ENCODE results near the gene SPC24. TPM values are rescaled to one million over a fixed set of nuclear protein-coding genes. Genes with fewer than 3 reads are reported as not detected.
A peak's percentile ranks its signal among the peaks of the same experiment; 100 is the strongest.
"Not testable (repeated sequence)": the region's sequence is repeated elsewhere in the genome, so short reads cannot be mapped to it uniquely, and the experiment has no call there.

SPC24 gene
- total RNA-seq, 1 donor from 2014 or later, result 38.3 TPM

DNA sequence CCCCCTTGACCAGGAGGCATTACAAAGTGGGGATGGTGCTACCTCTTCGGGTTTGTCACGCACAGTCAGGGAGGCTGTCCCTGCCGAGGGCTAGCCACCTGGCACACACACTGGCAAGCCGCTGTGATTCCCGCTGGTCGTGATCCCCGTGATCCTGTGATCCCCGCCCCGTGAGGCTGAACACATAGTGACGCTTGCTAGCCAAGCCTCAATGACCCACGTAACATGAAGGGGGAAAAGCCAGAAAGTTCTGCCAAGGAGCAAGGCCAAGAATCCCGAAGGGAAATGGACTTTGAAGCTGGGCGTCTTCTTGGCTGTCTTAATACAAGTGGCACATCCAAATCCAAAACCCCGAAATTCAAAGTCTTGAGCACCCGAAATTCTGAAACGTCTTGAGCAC, 52.6 kb downstream of the SPC24 start:
- no peaks in the 10 kb centered on the region for H3K27me3 Mint-ChIP-seq (ENCODE audit: low read depth)
- H3K4me1 Mint-ChIP-seq (ENCODE audit: low read depth), result peaks cover 12% of the 10 kb centered on the region
- DNase-seq (ENCODE audit: low spot score), result no peak
- H3K36me3 Mint-ChIP-seq (ENCODE audit: low read depth), result peaks cover 74% of the 10 kb centered on the region
- no peak overlapping the region for H3K27ac Mint-ChIP-seq
- H3K9me3 Mint-ChIP-seq, result no peaks in the 10 kb centered on the region
- no peak overlapping the region for H3K4me3 Mint-ChIP-seq (ENCODE audit: low read depth)
- intact Hi-C loops (cut with micrococcal nuclease), result no loop called here

DNA sequence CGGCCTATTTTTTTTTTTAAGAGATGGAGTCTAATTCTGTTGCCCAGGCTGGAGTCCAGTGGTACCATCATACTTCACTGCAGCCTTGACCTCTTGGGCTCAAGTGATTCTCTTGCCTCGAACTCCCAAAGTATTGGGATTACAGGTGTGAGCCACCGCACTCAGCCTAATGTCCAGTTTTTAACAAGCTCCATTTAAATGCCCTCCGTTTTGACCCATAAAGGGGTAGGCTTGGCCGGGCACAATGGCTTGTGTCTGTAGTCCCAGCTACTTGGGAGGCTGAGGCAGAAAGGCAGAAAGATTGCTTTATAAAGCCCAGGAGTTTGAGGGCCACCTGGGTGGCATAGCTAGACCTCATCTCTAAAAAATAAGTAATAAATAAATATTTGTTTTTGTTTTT, 54.5 kb downstream of the SPC24 start:
- Mint-ChIP-seq H3K9me3 (peaks cover 4% of the 10 kb centered on the region), H3K27me3 (ENCODE audit: low read depth) (no peaks in the 10 kb centered on the region), H3K4me3 (ENCODE audit: low read depth) (no peak overlapping the region), H3K27ac (no peak overlapping the region), H3K4me1 (ENCODE audit: low read depth) (peaks cover 19% of the 10 kb centered on the region), H3K36me3 (ENCODE audit: low read depth) (peaks cover 76% of the 10 kb centered on the region)
- intact Hi-C loops (cut with micrococcal nuclease), result no loop called here
- DNase-seq (ENCODE audit: low spot score), result no peak

DNA sequence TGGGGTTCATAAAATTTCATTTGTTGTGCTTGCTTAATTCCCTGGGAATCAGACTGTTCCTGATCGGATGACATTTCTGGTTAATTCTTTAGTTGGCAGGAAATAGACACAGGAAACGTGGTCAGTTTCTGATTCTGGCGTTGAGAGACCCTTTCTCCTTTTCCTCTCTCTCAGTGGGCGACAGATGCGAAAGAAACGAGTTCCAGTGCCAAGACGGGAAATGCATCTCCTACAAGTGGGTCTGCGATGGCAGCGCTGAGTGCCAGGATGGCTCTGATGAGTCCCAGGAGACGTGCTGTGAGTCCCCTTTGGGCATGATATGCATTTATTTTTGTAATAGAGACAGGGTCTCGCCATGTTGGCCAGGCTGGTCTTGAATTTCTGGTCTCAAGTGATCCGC, 55.5 kb downstream of the SPC24 start:
- no peak overlapping the region for H3K4me3 Mint-ChIP-seq (ENCODE audit: low read depth)
- peaks cover 75% of the 10 kb centered on the region for H3K36me3 Mint-ChIP-seq (ENCODE audit: low read depth)
- H3K27ac Mint-ChIP-seq, result peak overlapping the region; percentile 49
- peaks cover 27% of the 10 kb centered on the region for H3K4me1 Mint-ChIP-seq (ENCODE audit: low read depth)
- intact Hi-C loops (cut with micrococcal nuclease), result no loop called here
- no peaks in the 10 kb centered on the region for H3K27me3 Mint-ChIP-seq (ENCODE audit: low read depth)
- DNase-seq (ENCODE audit: low spot score), result no peak
- peaks cover 4% of the 10 kb centered on the region for H3K9me3 Mint-ChIP-seq

DNA sequence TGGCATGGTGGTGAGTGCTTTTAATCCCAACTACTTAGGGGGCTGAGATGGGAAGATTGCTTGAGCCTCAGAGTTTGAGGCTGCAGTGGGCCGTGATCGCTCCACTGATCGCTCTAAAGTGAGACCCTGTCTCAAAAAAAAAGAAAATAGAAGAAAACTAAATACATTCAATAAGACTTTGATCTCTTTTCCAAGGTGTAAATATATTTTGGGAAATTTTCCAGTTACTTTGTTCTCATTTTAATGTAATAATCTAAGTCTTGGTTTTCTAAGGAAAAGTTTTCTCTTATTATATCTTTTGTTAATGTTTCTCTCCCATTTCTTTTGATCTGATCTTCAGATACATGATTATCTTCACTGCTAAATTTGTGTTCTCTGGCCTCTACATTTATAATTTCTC, 56.7 kb downstream of the SPC24 start:
- Mint-ChIP-seq H3K36me3 (ENCODE audit: low read depth) (peaks cover 78% of the 10 kb centered on the region), H3K27me3 (ENCODE audit: low read depth) (no peaks in the 10 kb centered on the region), H3K4me1 (ENCODE audit: low read depth) (peaks cover 36% of the 10 kb centered on the region), H3K9me3 (peaks cover 4% of the 10 kb centered on the region), H3K27ac (peak overlapping the region; percentile 65), H3K4me3 (ENCODE audit: low read depth) (no peak overlapping the region)
- no peak for DNase-seq (ENCODE audit: low spot score)
- intact Hi-C loops (cut with micrococcal nuclease), result loop anchor here (5.0 kb wide), 1 partner anchor 62 kb away; no protein-coding TSS in a partner anchor

DNA sequence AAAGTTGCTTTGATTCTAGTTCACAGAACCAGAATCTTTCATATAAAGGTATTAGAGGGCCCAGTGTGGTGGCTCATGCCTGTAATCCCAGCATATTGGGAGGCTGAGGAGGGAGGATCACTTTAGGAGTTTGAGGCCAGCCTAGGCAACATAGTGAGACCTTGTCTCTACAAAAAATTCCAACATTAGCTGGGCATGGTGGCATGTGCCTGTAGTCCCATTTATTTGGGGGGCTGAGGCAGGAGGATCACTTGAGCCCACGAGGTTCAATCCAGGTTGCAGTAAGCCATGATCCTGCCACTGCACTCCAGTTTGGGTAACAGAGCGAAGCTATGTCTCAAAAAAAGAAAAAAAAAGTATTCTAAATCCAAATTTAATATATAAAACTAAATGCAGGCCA, 57.3 kb downstream of the SPC24 start:
- no peak for DNase-seq (ENCODE audit: low spot score)
- Mint-ChIP-seq H3K4me3 (ENCODE audit: low read depth) (no peak overlapping the region), H3K9me3 (peaks cover 4% of the 10 kb centered on the region), H3K27ac (no peak overlapping the region), H3K27me3 (ENCODE audit: low read depth) (no peaks in the 10 kb centered on the region), H3K36me3 (ENCODE audit: low read depth) (peaks cover 78% of the 10 kb centered on the region), H3K4me1 (ENCODE audit: low read depth) (peaks cover 39% of the 10 kb centered on the region)
- intact Hi-C loops (cut with micrococcal nuclease), result loop anchor here (5.0 kb wide), 1 partner anchor 61 kb away; no protein-coding TSS in a partner anchor

DNA sequence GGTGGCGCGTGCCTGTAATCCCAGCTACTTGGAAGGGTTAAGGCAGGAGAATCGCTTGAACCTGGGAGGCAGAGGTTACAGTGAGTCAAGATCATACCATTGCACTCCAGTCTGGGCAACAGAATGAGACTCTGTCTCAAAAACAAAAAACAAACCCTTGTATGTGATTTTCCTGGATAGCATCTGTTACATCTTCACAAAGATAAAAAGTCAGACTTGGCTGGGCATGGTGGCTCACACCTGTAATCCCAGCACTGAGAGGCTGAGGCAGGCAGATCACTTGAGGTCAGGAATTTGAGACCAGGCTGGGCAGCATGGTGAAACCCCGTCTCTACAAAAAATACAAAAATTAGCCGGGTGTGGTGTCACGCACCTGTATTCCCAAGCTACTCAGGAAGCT, 58.2 kb downstream of the SPC24 start:
- not testable (repeated sequence) for H3K27ac Mint-ChIP-seq; H3K27me3 Mint-ChIP-seq (ENCODE audit: low read depth); H3K4me3 Mint-ChIP-seq (ENCODE audit: low read depth); H3K9me3 Mint-ChIP-seq; DNase-seq (ENCODE audit: low spot score)
- intact Hi-C loops (cut with micrococcal nuclease), result loop anchor here (5.0 kb wide), 1 partner anchor 60 kb away; no protein-coding TSS in a partner anchor
- peaks cover 78% of the 10 kb centered on the region for H3K36me3 Mint-ChIP-seq (ENCODE audit: low read depth)
- peaks cover 45% of the 10 kb centered on the region for H3K4me1 Mint-ChIP-seq (ENCODE audit: low read depth)

DNA sequence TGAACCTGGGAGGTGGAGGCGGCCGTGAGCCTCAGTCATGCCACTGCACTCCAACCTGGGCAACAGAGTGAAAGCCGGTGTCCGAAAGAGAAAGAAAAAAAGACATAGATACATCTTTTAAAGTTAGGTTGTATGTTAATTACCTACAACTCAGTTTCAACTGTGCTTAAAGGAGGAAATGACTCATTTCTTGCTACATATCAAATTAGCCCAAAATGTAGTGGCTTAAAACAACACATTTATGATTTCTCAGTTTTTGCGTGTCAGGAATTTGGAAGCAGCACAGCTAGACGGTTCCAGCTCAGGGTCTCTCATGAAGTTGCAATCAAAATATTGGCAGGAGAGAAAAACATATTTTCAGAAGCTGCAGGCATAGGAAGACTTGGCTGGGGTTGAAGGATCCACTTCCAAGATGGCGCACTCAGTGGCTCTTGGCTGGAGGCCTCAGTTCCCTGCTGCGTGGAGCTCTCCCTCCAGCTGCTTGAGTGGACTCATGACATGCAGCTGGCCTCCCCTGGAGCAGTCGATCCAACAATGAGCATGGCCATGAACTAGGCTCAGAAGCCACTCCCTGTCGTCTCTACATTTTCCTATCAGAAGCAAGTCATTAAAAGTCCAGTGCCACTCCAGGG, 59.3 kb downstream of the SPC24 start:
- H3K27ac Mint-ChIP-seq, result peak overlapping the region; percentile 91
- DNase-seq (ENCODE audit: low spot score), result peak; percentile 40
- peaks cover 83% of the 10 kb centered on the region for H3K36me3 Mint-ChIP-seq (ENCODE audit: low read depth)
- H3K4me1 Mint-ChIP-seq (ENCODE audit: low read depth), result peaks cover 51% of the 10 kb centered on the region
- peaks cover 4% of the 10 kb centered on the region for H3K9me3 Mint-ChIP-seq
- no peaks in the 10 kb centered on the region for H3K27me3 Mint-ChIP-seq (ENCODE audit: low read depth)
- peak overlapping the region; percentile 69 for H3K4me3 Mint-ChIP-seq (ENCODE audit: low read depth)
- intact Hi-C loops (cut with micrococcal nuclease), result loop anchor here (5.0 kb wide), 1 partner anchor 59 kb away; no protein-coding TSS in a partner anchor

Other genes starting within 250 kb of the SPC24 start
- 25.0 and 25.9 TPM in 2 replicates for gene YIPF2, start 227.1 kb downstream of the SPC24 start, total RNA-seq
- gene TIMM29, start 227.0 kb downstream of the SPC24 start, total RNA-seq, result 18.8 and 19.0 TPM in 2 replicates
- 149 and 158 TPM in 2 replicates for gene SMARCA4, start 194.8 kb downstream of the SPC24 start, total RNA-seq
- 138 and 140 TPM in 2 replicates for gene LDLR, start 66.3 kb downstream of the SPC24 start, total RNA-seq
- 5.9 and 6.5 TPM in 2 replicates for gene KANK2, start 41.8 kb upstream of the SPC24 start, total RNA-seq
- not detected in 2 replicates for gene ANGPTL8, start 83.8 kb upstream of the SPC24 start, total RNA-seq
- gene DOCK6, start 106.7 kb upstream of the SPC24 start, total RNA-seq, result 3.9 and 5.3 TPM in 2 replicates
- gene TSPAN16, start 140.4 kb upstream of the SPC24 start, total RNA-seq, result not detected in 2 replicates
- 9.3 and 11.6 TPM in 2 replicates for gene RAB3D, start 183.9 kb upstream of the SPC24 start, total RNA-seq
- 34.0 and 34.9 TPM in 2 replicates for gene TMEM205, start 190.5 kb upstream of the SPC24 start, total RNA-seq
- gene CCDC159, start 190.7 kb upstream of the SPC24 start, total RNA-seq, result 14.6 and 16.3 TPM in 2 replicates
- gene PLPPR2, start 199.7 kb upstream of the SPC24 start, total RNA-seq, result 2.6 and 3.4 TPM in 2 replicates
- gene SWSAP1, start 218.9 kb upstream of the SPC24 start, total RNA-seq, result 2.6 and 2.8 TPM in 2 replicates
- gene EPOR, start 228.5 kb upstream of the SPC24 start, total RNA-seq, result 10.3 TPM in 2 replicates

All from activated T-helper 2 cell treated with anti-CD3 and anti-CD28 coated beads, Interferon-gamma antibody, Interleukin-2, Interleukin-4, amounts not matched to agents 10 μg/mL and 5 μg/mL and 100 μg/mL, durations not matched to agents 14 hours and 24 hours and 36 hours (primary cell).